HFFc6 (cell line): ENCODE data around the gene MRTFB. TPM values are rescaled to one million over a fixed set of nuclear protein-coding genes. Genes with fewer than 3 reads are reported as not detected.
"Not testable (repeated sequence)": the region's sequence is repeated elsewhere in the genome, so short reads cannot be mapped to it uniquely, and the experiment has no call there.

Source experiments
- DNase-seq: peaks from one replicate; pipeline ENCODE4 v3.0.0-alpha.2; 2018
- H3K27ac Mint-ChIP-seq: 2 replicates; pipeline ENCODE4 v1.8.0; 2020; ENCODE audit warnings: mild to moderate bottlenecking, mixed read lengths
- H3K27me3 Mint-ChIP-seq: 2 replicates; pipeline ENCODE4 v1.8.0; 2021; ENCODE audit warnings: mild to moderate bottlenecking, moderate library complexity, mixed read lengths; ENCODE audit not compliant: insufficient read depth
- H3K36me3 Mint-ChIP-seq: 2 replicates; pipeline ENCODE4 v1.8.0; 2021; ENCODE audit warnings: low read depth, mixed read lengths
- H3K4me1 Mint-ChIP-seq: 2 replicates; pipeline ENCODE4 v1.8.0; 2020; ENCODE audit warnings: low read depth, mixed read lengths
- H3K4me3 Mint-ChIP-seq: 2 replicates; pipeline ENCODE4 v1.8.0; 2020; ENCODE audit warnings: mild to moderate bottlenecking, moderate library complexity, mixed read lengths
- H3K9me3 Mint-ChIP-seq: 2 replicates; pipeline ENCODE4 v1.8.0; 2020; ENCODE audit warnings: mild to moderate bottlenecking, mixed read lengths
- long read RNA-seq: library from polyadenylated mRNA; unstranded; transcript quantifications from one replicate; pipeline ENCODE4 v2.0.0, GENCODE V29; 2019
- total RNA-seq, 6 experiments: library from RNA; stranded (reverse); fragmentation: NEBNext Ultra II Directional; extraction: Animal tissue kit (Norgen Biotek cat#: 25700); gene quantifications; 2 replicates in 1 of 6; 3 replicates in 5 of 6; pipeline ENCODE4 v1.2.3, GENCODE V29; 2021
- TF ChIP-seq, protein P1 (sequence below): fragments of 200-600 bp; sonication (generic); IDR thresholded peaks from 2 replicates; pipeline ENCODE4 v1.5.0; 2021; ENCODE audit warnings: antibody characterized with exemption, mild to moderate bottlenecking

MRTFB gene, protein sequence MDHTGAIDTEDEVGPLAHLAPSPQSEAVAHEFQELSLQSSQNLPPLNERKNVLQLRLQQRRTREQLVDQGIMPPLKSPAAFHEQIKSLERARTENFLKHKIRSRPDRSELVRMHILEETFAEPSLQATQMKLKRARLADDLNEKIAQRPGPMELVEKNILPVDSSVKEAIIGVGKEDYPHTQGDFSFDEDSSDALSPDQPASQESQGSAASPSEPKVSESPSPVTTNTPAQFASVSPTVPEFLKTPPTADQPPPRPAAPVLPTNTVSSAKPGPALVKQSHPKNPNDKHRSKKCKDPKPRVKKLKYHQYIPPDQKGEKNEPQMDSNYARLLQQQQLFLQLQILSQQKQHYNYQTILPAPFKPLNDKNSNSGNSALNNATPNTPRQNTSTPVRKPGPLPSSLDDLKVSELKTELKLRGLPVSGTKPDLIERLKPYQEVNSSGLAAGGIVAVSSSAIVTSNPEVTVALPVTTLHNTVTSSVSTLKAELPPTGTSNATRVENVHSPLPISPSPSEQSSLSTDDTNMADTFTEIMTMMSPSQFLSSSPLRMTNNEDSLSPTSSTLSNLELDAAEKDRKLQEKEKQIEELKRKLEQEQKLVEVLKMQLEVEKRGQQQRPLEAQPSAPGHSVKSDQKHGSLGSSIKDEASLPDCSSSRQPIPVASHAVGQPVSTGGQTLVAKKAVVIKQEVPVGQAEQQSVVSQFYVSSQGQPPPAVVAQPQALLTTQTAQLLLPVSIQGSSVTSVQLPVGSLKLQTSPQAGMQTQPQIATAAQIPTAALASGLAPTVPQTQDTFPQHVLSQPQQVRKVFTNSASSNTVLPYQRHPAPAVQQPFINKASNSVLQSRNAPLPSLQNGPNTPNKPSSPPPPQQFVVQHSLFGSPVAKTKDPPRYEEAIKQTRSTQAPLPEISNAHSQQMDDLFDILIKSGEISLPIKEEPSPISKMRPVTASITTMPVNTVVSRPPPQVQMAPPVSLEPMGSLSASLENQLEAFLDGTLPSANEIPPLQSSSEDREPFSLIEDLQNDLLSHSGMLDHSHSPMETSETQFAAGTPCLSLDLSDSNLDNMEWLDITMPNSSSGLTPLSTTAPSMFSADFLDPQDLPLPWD
- total RNA-seq, result 10 to 100 TPM; 10.3 to 16.9 (median 14.0) TPM
- long read RNA-seq, partial matches to known transcripts, result 1 of 5 reads
- long read RNA-seq, other reads (novel, unspliced or antisense), result 3 of 5 reads

DNA sequence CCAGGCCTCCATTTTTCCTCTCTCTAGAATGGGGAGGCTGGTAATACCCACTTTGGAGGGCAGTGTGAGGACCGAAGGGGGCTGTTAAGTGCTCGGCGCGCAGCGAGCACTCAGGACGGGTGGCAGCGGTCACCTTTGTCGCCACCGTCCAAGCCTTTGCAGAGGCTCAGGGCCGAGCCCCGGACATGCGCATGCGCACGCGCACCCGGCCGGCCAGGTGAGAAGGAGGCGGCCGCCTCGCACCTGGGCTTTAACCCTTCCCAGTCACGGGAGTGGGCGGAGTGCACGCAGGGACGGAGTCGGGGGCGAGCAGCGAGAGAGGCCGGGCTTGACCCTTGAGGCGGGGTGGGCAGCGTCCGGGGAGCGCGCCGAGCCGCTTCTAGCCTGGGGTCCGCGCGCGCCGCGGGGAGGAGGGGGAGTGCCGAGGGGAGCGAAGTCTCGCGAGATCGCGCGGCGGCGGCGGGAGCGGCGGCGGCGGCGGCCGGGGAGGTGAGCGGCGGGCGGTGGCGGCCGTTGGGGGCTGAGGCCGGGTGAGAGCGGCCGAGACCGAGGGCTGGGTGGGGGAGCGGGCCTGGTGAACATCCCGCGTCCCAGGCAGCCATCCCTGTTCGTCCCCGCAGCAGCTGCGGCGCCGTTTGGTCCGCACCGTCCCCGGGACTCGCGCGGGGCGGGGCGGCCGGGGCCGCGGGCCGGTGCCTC lies at the start of gene MRTFB:
Gene MRTFB, plus strand, starts transcription at position 443 of the 699 bp plus-strand sequence. CDS start 69,288 bp downstream, outside the sequence.
- DNase-seq, result peak; percentile 27
- TF ChIP-seq, protein P1, sequence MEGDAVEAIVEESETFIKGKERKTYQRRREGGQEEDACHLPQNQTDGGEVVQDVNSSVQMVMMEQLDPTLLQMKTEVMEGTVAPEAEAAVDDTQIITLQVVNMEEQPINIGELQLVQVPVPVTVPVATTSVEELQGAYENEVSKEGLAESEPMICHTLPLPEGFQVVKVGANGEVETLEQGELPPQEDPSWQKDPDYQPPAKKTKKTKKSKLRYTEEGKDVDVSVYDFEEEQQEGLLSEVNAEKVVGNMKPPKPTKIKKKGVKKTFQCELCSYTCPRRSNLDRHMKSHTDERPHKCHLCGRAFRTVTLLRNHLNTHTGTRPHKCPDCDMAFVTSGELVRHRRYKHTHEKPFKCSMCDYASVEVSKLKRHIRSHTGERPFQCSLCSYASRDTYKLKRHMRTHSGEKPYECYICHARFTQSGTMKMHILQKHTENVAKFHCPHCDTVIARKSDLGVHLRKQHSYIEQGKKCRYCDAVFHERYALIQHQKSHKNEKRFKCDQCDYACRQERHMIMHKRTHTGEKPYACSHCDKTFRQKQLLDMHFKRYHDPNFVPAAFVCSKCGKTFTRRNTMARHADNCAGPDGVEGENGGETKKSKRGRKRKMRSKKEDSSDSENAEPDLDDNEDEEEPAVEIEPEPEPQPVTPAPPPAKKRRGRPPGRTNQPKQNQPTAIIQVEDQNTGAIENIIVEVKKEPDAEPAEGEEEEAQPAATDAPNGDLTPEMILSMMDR, result no peak
- H3K27me3 Mint-ChIP-seq, result peaks cover 9% of the 10 kb centered on the region; the same call in 1 of the 2 replicates
- H3K27ac Mint-ChIP-seq, result peak within 1 kb of the TSS; percentile 74
- no peaks in the 10 kb centered on the region for H3K36me3 Mint-ChIP-seq
- H3K4me3 Mint-ChIP-seq, result peak within 1 kb of the TSS; percentile 93
- peaks cover 8% of the 10 kb centered on the region for H3K4me1 Mint-ChIP-seq
- H3K9me3 Mint-ChIP-seq, result no peaks in the 10 kb centered on the region

DNA sequence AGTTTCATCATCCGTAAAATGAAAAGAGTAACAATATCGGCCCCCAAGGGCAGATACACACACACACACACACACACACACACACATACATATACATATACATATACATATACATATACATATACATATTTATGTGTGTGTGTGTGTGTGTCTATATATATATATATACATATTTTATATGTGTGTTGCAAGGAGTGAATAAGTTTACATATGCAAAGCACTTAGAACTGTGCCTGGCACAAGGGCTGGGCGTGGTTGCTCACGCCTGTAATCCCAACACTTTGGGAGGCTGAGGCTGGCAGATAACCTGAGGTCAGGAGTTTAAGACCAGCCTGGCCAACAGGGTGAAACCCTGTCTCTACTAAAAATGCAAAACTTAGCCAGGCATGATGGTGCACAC lies 47.6 kb upstream of the MRTFB start:
- H3K9me3 Mint-ChIP-seq, H3K4me3 Mint-ChIP-seq, DNase-seq, H3K27me3 Mint-ChIP-seq, H3K27ac Mint-ChIP-seq, H3K36me3 Mint-ChIP-seq, H3K4me1 Mint-ChIP-seq: not testable (repeated sequence)

DNA sequence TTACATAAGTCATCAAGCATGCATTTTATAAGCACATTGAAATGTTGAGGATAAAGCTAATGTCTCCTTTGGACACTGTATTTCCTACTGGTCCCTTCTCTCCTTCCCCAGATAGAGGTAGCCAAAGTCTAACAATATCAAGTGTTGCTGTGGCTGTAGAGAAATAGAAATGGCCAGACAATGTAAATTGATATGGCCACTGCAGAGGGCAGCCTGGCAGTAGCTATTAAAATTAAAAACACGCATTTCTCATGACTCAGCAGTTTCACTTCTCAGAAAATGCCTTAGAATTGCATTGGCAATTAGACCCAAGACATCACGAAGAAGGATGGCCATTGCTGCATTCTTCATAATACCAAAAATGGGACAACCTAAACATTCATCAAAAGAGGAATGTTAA lies 46.8 kb upstream of the MRTFB start:
- H3K27me3 Mint-ChIP-seq, result peaks cover 2% of the 10 kb centered on the region; the same call in 1 of the 2 replicates
- no peak overlapping the region for H3K27ac Mint-ChIP-seq
- TF ChIP-seq, protein P1, result no peak
- no peak overlapping the region for H3K4me3 Mint-ChIP-seq
- peaks cover 6% of the 10 kb centered on the region for H3K4me1 Mint-ChIP-seq
- no peaks in the 10 kb centered on the region for H3K36me3 Mint-ChIP-seq
- no peaks in the 10 kb centered on the region for H3K9me3 Mint-ChIP-seq
- no peak for DNase-seq

DNA sequence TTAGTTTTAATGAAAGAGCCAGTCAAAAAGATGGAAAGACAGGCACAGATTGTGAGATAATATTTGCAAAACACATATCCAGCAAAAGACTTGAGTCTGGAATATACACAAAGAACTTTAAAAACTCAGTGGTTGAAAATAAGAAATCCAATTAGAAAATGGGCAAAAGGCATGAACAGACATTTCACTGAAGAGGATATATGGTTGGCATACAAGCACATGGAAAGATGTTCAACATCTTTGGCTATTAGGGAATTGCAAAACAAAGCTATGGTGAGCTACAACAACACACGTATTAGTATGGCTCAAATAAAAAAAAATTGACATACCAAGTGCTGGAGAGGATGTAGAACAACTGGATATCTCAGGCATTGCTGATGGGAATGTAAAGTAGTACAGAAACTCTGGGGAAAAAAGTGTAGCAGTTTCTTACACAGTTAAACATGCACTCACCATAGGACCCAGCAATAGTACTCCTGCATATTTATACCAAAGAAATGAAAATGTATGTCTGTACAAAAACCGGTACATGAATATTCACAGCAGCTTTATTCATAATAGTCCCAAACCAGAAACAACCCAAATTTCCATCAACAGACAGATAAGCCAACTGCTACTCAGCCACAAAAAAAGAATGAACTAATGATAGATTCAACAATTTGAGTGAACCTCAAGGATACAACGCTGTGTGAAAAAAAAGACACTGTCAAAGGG lies 44.4 kb upstream of the MRTFB start:
- TF ChIP-seq, protein P1, result no peak
- H3K27me3 Mint-ChIP-seq, result peaks cover 2% of the 10 kb centered on the region; the same call in 1 of the 2 replicates
- no peak overlapping the region for H3K27ac Mint-ChIP-seq
- no peaks in the 10 kb centered on the region for H3K9me3 Mint-ChIP-seq
- H3K4me1 Mint-ChIP-seq, result peaks cover 6% of the 10 kb centered on the region
- H3K4me3 Mint-ChIP-seq, result no peak overlapping the region
- H3K36me3 Mint-ChIP-seq, result no peaks in the 10 kb centered on the region
- no peak for DNase-seq

DNA sequence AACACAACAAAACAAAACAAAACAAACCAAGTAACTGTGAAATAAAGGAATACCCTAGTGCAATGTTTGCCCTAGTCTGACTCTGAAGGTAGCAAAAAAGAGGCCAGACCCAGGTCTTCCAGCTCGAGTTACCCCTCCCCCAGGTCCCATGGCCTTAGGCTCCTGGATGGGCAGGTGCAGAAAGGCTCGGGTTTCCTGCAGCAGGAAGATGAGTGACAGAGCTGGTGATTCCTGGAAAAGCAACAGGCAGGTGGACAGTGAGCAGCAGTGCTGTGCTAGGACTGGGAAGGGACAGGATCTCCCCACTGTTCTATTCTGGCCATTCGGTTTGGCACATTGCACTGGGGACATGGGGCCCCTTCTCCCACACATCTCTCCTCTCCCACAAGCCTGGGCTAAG lies 42.9 kb upstream of the MRTFB start:
- Mint-ChIP-seq H3K4me1 (peaks cover 6% of the 10 kb centered on the region), H3K9me3 (no peaks in the 10 kb centered on the region), H3K27ac (no peak overlapping the region)

More for the DNA sequence above, 42.9 kb upstream of the MRTFB start:
- TF ChIP-seq, protein P1, result no peak
- no peak overlapping the region for H3K4me3 Mint-ChIP-seq
- peaks cover 4% of the 10 kb centered on the region for H3K27me3 Mint-ChIP-seq
- no peak for DNase-seq
- H3K36me3 Mint-ChIP-seq, result no peaks in the 10 kb centered on the region
